Peyer's patch (tissue), 4 donors: Measurements from ENCODE around the gene EPHB1. TPM values are rescaled to one million over a fixed set of nuclear protein-coding genes. Genes with fewer than 3 reads are reported as not detected.

Source experiments
- DNase-seq, 3 donors: peaks; one replicate each; pipeline ENCODE4 v3.0.0-alpha.2; 2017 to 2019
- H3K27ac ChIP-seq, 4 donors: fragments of 200-600 bp; sonication (generic); one replicate each; pipeline ENCODE4 v1.5.1; 2016 to 2019
- H3K27me3 ChIP-seq, 2 donors: fragments of 200-600 bp; sonication (generic); one replicate each; pipeline ENCODE4 v1.5.1; 2019
- H3K36me3 ChIP-seq, 3 donors: fragments of 200-600 bp; sonication (generic); one replicate each; pipeline ENCODE4 v1.5.1; 2016 to 2019
- H3K4me1 ChIP-seq, 4 donors: fragments of 200-600 bp; sonication (generic); one replicate each; pipeline ENCODE4 v1.5.1; 2016 to 2019
- H3K4me3 ChIP-seq, 4 donors: fragments of 200-600 bp; sonication (generic); 1 replicate in 3 of 4; 2 replicates in 1 of 4; pipeline ENCODE4 v1.5.1; 2016 to 2019; ENCODE audit warnings: mild to moderate bottlenecking in 1 of 4
- H3K9me3 ChIP-seq, 4 donors: fragments of 200-600 bp; sonication (generic); one replicate each; pipeline ENCODE4 v1.5.1; 2016 to 2019; ENCODE audit warnings: mild to moderate bottlenecking in 1 of 4
- POLR2A ChIP-seq, 2 donors: fragments of 450-650 bp; IDR thresholded peaks; one replicate each; pipeline ENCODE4 v1.5.1; 2017; ENCODE audit warnings: antibody characterized with exemption in 2 of 2, mild to moderate bottlenecking in 2 of 2, moderate library complexity in 2 of 2
- total RNA-seq, 4 donors: library from RNA; depleted of rRNA; stranded (reverse); fragments of >200 nt; gene quantifications; one replicate each; pipeline ENCODE4 v1.1.0, GENCODE V29; 2016
- TF ChIP-seq, protein P1 (sequence below), 6 experiments: fragments of 450-650 bp in 4 of 6; fragments of 200-600 bp in 2 of 6; sonication (generic) in 1 of 6; IDR thresholded peaks; one replicate each; pipeline ENCODE4 v1.5.1; 2017 to 2019; ENCODE audit warnings: antibody characterized with exemption in 6 of 6, mild to moderate bottlenecking in 3 of 6, moderate library complexity in 1 of 6

Gene EPHB1
- total RNA-seq, 4 donors from 2014 or later: 0.18 to 3.2 (median 0.68) TPM

- no peaks in the 10 kb centered on the region for H3K36me3 ChIP-seq
- DNase-seq: no peak
- H3K9me3 ChIP-seq: no peaks in the 10 kb centered on the region
- H3K4me1 ChIP-seq: no peaks in the 10 kb centered on the region
- no peaks in the 10 kb centered on the region for H3K27me3 ChIP-seq
- no peak overlapping the region for H3K4me3 ChIP-seq
- H3K27ac ChIP-seq: no peak overlapping the region
- TF ChIP-seq POLR2A (IDR thresholded peaks at IDR 0.05): no peak
- TF ChIP-seq, protein P1, sequence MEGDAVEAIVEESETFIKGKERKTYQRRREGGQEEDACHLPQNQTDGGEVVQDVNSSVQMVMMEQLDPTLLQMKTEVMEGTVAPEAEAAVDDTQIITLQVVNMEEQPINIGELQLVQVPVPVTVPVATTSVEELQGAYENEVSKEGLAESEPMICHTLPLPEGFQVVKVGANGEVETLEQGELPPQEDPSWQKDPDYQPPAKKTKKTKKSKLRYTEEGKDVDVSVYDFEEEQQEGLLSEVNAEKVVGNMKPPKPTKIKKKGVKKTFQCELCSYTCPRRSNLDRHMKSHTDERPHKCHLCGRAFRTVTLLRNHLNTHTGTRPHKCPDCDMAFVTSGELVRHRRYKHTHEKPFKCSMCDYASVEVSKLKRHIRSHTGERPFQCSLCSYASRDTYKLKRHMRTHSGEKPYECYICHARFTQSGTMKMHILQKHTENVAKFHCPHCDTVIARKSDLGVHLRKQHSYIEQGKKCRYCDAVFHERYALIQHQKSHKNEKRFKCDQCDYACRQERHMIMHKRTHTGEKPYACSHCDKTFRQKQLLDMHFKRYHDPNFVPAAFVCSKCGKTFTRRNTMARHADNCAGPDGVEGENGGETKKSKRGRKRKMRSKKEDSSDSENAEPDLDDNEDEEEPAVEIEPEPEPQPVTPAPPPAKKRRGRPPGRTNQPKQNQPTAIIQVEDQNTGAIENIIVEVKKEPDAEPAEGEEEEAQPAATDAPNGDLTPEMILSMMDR (IDR thresholded peaks at IDR 0.05): no peak
These were observed 290.8 kb downstream of the EPHB1 start for GRCh38 chr3:135085652-135086436.

GRCh38 chr3:135087782-135088181, 292.7 kb downstream of the EPHB1 start:
- no peak for DNase-seq
- TF ChIP-seq, protein P1 (IDR thresholded peaks at IDR 0.05): no peak
- no peak for TF ChIP-seq POLR2A (IDR thresholded peaks at IDR 0.05)

GRCh38 chr3:135089451-135089850, 294.4 kb downstream of the EPHB1 start:
- H3K36me3 ChIP-seq: no peaks in the 10 kb centered on the region
- H3K27me3 ChIP-seq: no peaks in the 10 kb centered on the region

More at GRCh38 chr3:135087782-135088181, 292.7 kb downstream of the EPHB1 start:
- no peaks in the 10 kb centered on the region for H3K9me3 ChIP-seq
- H3K36me3 ChIP-seq: no peaks in the 10 kb centered on the region
- H3K27me3 ChIP-seq: no peaks in the 10 kb centered on the region
- no peaks in the 10 kb centered on the region for H3K4me1 ChIP-seq
- H3K4me3 ChIP-seq: no peak overlapping the region
- H3K27ac ChIP-seq: no peak overlapping the region

DNA sequence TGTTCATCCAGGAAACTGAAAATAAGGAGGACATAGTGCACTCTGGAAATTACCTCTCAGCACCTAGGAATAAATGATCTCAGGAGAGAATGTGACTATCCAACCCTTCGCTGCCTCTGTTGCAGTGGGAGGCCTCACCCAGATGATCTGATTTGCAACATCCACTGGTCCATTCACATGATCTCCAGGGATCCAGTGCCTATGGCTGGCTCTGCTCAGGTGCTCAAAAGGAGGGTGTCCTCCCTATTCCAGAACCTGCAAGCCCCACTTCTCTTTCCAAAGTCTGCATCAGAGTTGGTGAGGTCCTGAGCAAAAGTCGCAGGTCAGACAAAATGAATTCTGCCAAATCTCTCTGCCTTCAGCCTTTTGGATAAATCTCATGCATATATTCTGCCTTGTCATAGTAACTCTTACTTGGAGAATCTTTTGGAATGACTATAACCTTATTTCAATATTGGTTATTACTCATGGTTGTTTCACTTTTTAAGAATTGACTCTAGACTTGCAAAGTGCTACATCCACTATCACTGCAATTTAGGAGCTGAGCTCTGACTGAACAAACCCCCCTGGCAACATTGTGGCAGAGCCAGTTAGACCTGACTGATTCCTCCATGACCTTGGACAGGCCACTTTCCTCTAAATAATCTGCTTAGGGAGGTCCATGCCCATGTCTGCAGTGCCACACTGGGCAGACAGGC, 295.1 kb downstream of the EPHB1 start:
- no peak overlapping the region for H3K27ac ChIP-seq
- DNase-seq: no peak
- H3K27me3 ChIP-seq: no peaks in the 10 kb centered on the region
- no peaks in the 10 kb centered on the region for H3K4me1 ChIP-seq
- no peaks in the 10 kb centered on the region for H3K36me3 ChIP-seq
- no peak overlapping the region for H3K4me3 ChIP-seq
- no peaks in the 10 kb centered on the region for H3K9me3 ChIP-seq
- TF ChIP-seq, protein P1 (IDR thresholded peaks at IDR 0.05): no peak
- no peak for TF ChIP-seq POLR2A (IDR thresholded peaks at IDR 0.05)

More at GRCh38 chr3:135089451-135089850, 294.4 kb downstream of the EPHB1 start:
- Histone ChIP-seq H3K4me1 (no peaks in the 10 kb centered on the region), H3K4me3 (no peak overlapping the region), H3K9me3 (no peaks in the 10 kb centered on the region), H3K27ac (no peak overlapping the region)
- DNase-seq: no peak
- TF ChIP-seq POLR2A (IDR thresholded peaks at IDR 0.05): no peak
- TF ChIP-seq, protein P1 (IDR thresholded peaks at IDR 0.05): no peak

- no peak for TF ChIP-seq POLR2A (IDR thresholded peaks at IDR 0.05)
- TF ChIP-seq, protein P1 (IDR thresholded peaks at IDR 0.05): no peak
- no peak overlapping the region for H3K4me3 ChIP-seq
- H3K27me3 ChIP-seq: no peaks in the 10 kb centered on the region
- H3K27ac ChIP-seq: no peak overlapping the region
- H3K36me3 ChIP-seq: no peaks in the 10 kb centered on the region
- no peak for DNase-seq
- H3K9me3 ChIP-seq: no peaks in the 10 kb centered on the region
- H3K4me1 ChIP-seq: no peaks in the 10 kb centered on the region
These were observed 296.9 kb downstream of the EPHB1 start for GRCh38 chr3:135091946-135092345.
